ENCODE data around the gene SLC6A12. TPM values are rescaled to one million over a fixed set of nuclear protein-coding genes. Genes with fewer than 3 reads are reported as not detected.
A peak's percentile ranks its signal among the peaks of the same experiment; 100 is the strongest.

The SLC6A12 gene
- total and polyA plus RNA-seq, 2 donors (not counting 3 experiments of a cell fraction or from before 2014, with no cell fraction given) = not detected

GRCh38 chr12:188910-189621 lies 24.9 kb downstream of the SLC6A12 start:
- FAIRE-seq = peak; percentile 62
- H3K4me1 ChIP-seq (ENCODE audit: control insufficient read depth, extremely low read depth, insufficient read depth, low read length) = peaks cover 2% of the 10 kb centered on the region
- DNase-seq (ENCODE audit: low read depth, low spot score) = peak; percentile 36
- no peak for TF ChIP-seq FOS (IDR thresholded peaks at IDR 0.05; ENCODE audit: borderline replicate concordance, insufficient read depth, low read length)
- TF ChIP-seq GATA2 (IDR thresholded peaks at IDR 0.05; ENCODE audit: insufficient read depth, insufficient read length, low read depth, low read length) = no peak
- no peak for TF ChIP-seq MAX (IDR thresholded peaks at IDR 0.05; ENCODE audit: insufficient read depth, insufficient read length)
- peak; percentile 75 for TF ChIP-seq CTCF (IDR thresholded peaks at IDR 0.05; ENCODE audit: extremely low read depth in 1 of 2, insufficient read depth in 1 of 2, low read depth in 1 of 2, low read length in 2 of 2)
- TF ChIP-seq EZH2 (IDR thresholded peaks at IDR 0.05; ENCODE audit: borderline replicate concordance, low read depth, low read length, severe bottlenecking) = peak; percentile 16
- no peak for TF ChIP-seq POLR2A (IDR thresholded peaks at IDR 0.05; ENCODE audit: low read depth, low read length)
- no peak for TF ChIP-seq POLR2AphosphoS5 (IDR thresholded peaks at IDR 0.05; ENCODE audit: insufficient read depth, low read depth, low read length)
- TF ChIP-seq JUN (IDR thresholded peaks at IDR 0.05; ENCODE audit: borderline replicate concordance, insufficient read depth, insufficient read length, low read depth) = no peak
- TF ChIP-seq MYC (IDR thresholded peaks at IDR 0.05; ENCODE audit: low read depth, low read length) = no peak
- no peaks in the 10 kb centered on the region for H3K27me3 ChIP-seq (ENCODE audit: control insufficient read depth in 2 of 2, insufficient read depth in 2 of 2, low read length in 2 of 2)
- H3K4me2 ChIP-seq (ENCODE audit: insufficient read depth, low read length) = no peak overlapping the region
- no TSS peak for BruUV-seq (replicated peaks)
- intact Hi-C loops (cut with micrococcal nuclease) (no loop called here), dilution Hi-C loops (cut with MboI; ENCODE audit: extremely low pct_ligation_motif_present, low sequenced_read_pairs) (no loop called here)
- H3K9me1 ChIP-seq (replicated peaks; ENCODE audit: control insufficient read depth, extremely low read depth, insufficient read depth, low read length) = no peaks in the 10 kb centered on the region
- no peak overlapping the region for H3K27ac ChIP-seq (ENCODE audit: insufficient read depth, low read depth, low read length)
- no peaks in the 10 kb centered on the region for H3K9me3 ChIP-seq (replicated peaks; ENCODE audit: control insufficient read depth, insufficient read depth, low read length)
- peak overlapping the region; percentile 93 for H2AFZ ChIP-seq (ENCODE audit: low read depth, low read length)
- H3K36me3 ChIP-seq (ENCODE audit: control insufficient read depth in 2 of 2, extremely low read depth in 1 of 2, insufficient read depth in 2 of 2, low read length in 2 of 2) = no peaks in the 10 kb centered on the region
- ChIA-PET POLR2A (no interaction called here), CTCF (interaction anchor here (0.7 to 1.5 kb wide), 4 partner anchors 9 to 21 kb away, joined by 3 to 7 read pairs (median 3); no protein-coding TSS in a partner anchor)
- peak overlapping the region in 2 of 3 experiments; percentile 9 to 31 for H3K4me3 ChIP-seq (replicated peaks in 1 of 3; ENCODE audit: insufficient read depth in 1 of 3, low read depth in 1 of 3, low read length in 3 of 3)
- no peaks in the 10 kb centered on the region for H3K79me2 ChIP-seq (ENCODE audit: control insufficient read depth, insufficient read depth, low read length)
- H3K9ac ChIP-seq (replicated peaks; ENCODE audit: extremely low read depth, insufficient read depth, low read length) = no peak overlapping the region
- no peaks in the 10 kb centered on the region for H4K20me1 ChIP-seq (replicated peaks; ENCODE audit: control insufficient read depth, extremely low read depth, insufficient read depth, low read length)

Data from endothelial cell of umbilical vein (primary cell).